ENCODE results near the gene RMDN3.

DNA sequence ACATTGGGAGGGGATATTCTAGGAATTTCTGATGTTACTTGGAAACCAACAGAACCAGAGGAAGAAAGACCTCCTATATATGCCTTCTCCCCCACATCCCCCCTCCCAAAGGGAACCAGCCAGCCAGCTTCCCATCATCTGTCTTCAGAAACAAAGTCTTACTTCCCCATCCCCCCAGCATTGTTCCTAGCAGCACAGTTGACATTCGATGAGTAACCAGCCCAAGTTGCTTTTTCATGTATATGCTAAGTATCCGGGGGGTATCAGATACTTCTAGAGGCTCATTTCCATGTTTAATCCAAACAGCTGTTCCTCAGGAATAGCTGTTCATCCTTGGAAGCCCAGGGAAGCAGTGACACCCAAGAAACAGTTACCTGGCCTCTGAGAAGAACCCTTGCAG lies 16.0 kb downstream of the RMDN3 start:
- TF ChIP-seq, protein P1, sequence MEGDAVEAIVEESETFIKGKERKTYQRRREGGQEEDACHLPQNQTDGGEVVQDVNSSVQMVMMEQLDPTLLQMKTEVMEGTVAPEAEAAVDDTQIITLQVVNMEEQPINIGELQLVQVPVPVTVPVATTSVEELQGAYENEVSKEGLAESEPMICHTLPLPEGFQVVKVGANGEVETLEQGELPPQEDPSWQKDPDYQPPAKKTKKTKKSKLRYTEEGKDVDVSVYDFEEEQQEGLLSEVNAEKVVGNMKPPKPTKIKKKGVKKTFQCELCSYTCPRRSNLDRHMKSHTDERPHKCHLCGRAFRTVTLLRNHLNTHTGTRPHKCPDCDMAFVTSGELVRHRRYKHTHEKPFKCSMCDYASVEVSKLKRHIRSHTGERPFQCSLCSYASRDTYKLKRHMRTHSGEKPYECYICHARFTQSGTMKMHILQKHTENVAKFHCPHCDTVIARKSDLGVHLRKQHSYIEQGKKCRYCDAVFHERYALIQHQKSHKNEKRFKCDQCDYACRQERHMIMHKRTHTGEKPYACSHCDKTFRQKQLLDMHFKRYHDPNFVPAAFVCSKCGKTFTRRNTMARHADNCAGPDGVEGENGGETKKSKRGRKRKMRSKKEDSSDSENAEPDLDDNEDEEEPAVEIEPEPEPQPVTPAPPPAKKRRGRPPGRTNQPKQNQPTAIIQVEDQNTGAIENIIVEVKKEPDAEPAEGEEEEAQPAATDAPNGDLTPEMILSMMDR (IDR thresholded peaks at IDR 0.05) = no peak
- TF ChIP-seq POLR2A (IDR thresholded peaks at IDR 0.05) (no peak), EP300 (IDR thresholded peaks at IDR 0.05) (no peak), POLR2AphosphoS5 (IDR thresholded peaks at IDR 0.05) (no peak)
